Lower lobe of right lung (tissue), 2 donors: ENCODE measurements around the gene NDRG4. TPM values are rescaled to one million over a fixed set of nuclear protein-coding genes. Genes with fewer than 3 reads are reported as not detected.

Experiments
- ATAC-seq, 2 donors: fragments of 200-7000 bp; cut with Tn5 transposase; one replicate each; pipeline ENCODE4 v1.9.1; 2020 to 2022; ENCODE audit warnings: mild to moderate bottlenecking in 2 of 2, moderate library complexity in 2 of 2
- DNase-seq: peaks from one replicate; pipeline ENCODE4 v3.0.0-alpha.2; 2020
- H3K27ac ChIP-seq: fragments of 200-600 bp; one replicate; pipeline ENCODE4 v1.8.0; 2022
- H3K27me3 ChIP-seq: fragments of 200-600 bp; one replicate; pipeline ENCODE4 v1.8.0; 2022; ENCODE audit warnings: low read depth
- H3K36me3 ChIP-seq: fragments of 200-600 bp; one replicate; pipeline ENCODE4 v1.8.0; 2022; ENCODE audit warnings: mild to moderate bottlenecking
- H3K4me1 ChIP-seq: fragments of 200-600 bp; one replicate; pipeline ENCODE4 v1.8.0; 2022
- H3K4me3 ChIP-seq: fragments of 200-600 bp; one replicate; pipeline ENCODE4 v1.8.0; 2022; ENCODE audit warnings: mild to moderate bottlenecking
- H3K9me3 ChIP-seq: fragments of 200-600 bp; one replicate; pipeline ENCODE4 v1.8.0; 2022
- CTCF ChIP-seq: fragments of 200-600 bp; IDR thresholded peaks from one replicate; pipeline ENCODE4 v1.8.0; 2022; ENCODE audit warnings: antibody characterized with exemption, mild to moderate bottlenecking
- intact Hi-C: fragments of 100-400 bp; cut with DNase I; formaldehyde crosslinking; loops from one replicate; pipeline ENCODE4 v1.11.0; 2022
- total RNA-seq: library from RNA; stranded (reverse); fragmentation: NEBNext Ultra II Directional; extraction: Animal tissue kit (Norgen Biotek cat#: 25700); gene quantifications from one replicate; pipeline ENCODE4 v1.2.1, GENCODE V29; 2021
- donor health status: DM: no; HTN: yes; CAD: no; lungs with severe emphysema.

The NDRG4 gene
- total RNA-seq, 1 donor from 2014 or later = 47.9 TPM

- peaks cover 100% of the 10 kb centered on the region for H3K36me3 ChIP-seq
- no peak for TF ChIP-seq CTCF
- ATAC-seq = no peak
- H3K4me3 ChIP-seq = no peak overlapping the region
- H3K4me1 ChIP-seq = no peaks in the 10 kb centered on the region
- no peak for DNase-seq
- no peaks in the 10 kb centered on the region for H3K27me3 ChIP-seq
- H3K9me3 ChIP-seq = no peaks in the 10 kb centered on the region
- no peak overlapping the region for H3K27ac ChIP-seq
- intact Hi-C loops = no loop called here
Observed at GRCh38 chr16:58533751-58534470, 34.0 kb downstream of the NDRG4 start.

DNA sequence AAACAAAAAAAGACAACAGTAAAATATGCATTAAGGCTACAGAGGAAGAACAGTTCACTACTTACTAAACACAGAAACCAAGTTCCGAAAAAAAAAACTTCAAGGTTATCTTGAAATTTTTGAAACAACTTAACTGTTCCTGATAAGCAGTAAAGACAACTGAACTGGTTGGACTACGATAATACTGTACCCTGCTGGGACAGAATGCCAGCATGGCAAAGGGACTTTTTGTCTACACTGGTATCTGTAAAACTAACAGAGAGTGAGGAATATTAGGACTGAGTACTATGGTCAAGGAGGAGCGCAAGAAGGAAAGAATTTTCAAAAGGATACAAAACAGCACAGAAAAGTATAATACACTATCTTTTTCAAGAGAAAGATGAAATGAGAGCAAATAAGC, 35.2 kb downstream of the NDRG4 start:
- no peaks in the 10 kb centered on the region for H3K4me1 ChIP-seq
- DNase-seq = no peak
- TF ChIP-seq CTCF = no peak
- H3K27ac ChIP-seq = no peak overlapping the region
- no peaks in the 10 kb centered on the region for H3K27me3 ChIP-seq
- no peaks in the 10 kb centered on the region for H3K9me3 ChIP-seq
- intact Hi-C loops = no loop called here
- no peak overlapping the region for H3K4me3 ChIP-seq
- no peak for ATAC-seq
- H3K36me3 ChIP-seq = peaks cover 100% of the 10 kb centered on the region

DNA sequence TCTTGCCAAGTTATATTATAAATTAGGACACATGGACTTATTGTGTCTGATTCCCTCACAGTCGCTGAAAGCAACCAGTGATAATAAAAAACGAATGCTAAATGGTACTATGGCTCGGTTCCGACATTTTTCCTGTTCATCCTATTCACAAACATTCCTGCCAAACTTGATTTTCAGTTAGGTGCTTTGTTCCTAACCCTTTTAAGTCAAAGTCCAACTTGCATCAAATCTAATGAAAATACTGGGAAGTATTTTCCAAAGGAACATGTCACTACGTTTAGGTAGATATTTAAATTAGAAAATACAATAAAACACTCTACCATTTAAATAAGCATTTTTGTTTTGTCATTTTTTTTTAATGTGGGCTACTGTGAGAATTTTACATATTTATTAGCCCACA, 36.3 kb downstream of the NDRG4 start:
- Histone ChIP-seq H3K27ac (no peak overlapping the region), H3K4me1 (no peaks in the 10 kb centered on the region), H3K4me3 (no peak overlapping the region), H3K27me3 (no peaks in the 10 kb centered on the region), H3K9me3 (no peaks in the 10 kb centered on the region), H3K36me3 (peaks cover 100% of the 10 kb centered on the region)
- intact Hi-C loops = no loop called here
- DNase-seq = no peak
- no peak for ATAC-seq
- no peak for TF ChIP-seq CTCF

DNA sequence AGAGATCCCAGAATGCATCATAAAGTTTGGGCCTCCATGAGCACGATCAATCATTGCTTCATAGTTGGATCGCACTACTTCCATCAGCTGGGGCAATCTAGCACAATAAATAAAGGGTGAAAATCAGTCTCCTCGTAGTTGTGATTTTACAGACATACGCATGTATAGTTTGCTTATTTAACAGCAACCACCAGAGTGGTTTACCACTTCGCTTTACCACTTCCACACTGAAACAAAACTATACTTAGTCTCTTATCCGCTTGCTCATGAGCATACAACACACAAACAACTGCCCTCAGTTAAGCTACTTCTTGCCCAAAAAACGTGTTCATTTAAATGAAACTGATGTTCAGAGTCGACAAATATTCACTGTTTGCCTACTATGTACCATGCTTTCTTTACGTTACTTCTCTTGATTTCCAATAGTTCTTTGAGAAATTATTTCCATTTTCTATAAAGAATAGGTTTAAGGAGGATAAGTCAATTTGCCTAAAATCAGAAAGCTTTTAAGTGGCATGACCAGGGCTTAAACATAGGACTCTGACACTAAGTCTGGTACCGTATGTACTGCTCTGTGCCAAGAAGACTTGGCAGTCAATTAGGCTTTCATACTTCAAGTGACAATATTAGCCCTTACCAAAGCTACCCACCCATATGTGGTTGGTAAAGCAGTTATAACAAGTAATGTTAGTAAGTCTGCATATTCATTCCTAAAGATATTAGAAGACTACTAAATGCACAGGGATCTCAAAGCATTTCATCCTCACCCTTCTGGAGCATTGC, 37.4 kb downstream of the NDRG4 start:
- H3K27ac ChIP-seq = no peak overlapping the region
- ATAC-seq (no peak), DNase-seq (no peak)
- H3K27me3 ChIP-seq = no peaks in the 10 kb centered on the region
- TF ChIP-seq CTCF = no peak
- no peaks in the 10 kb centered on the region for H3K4me1 ChIP-seq
- H3K36me3 ChIP-seq = peaks cover 100% of the 10 kb centered on the region
- intact Hi-C loops = no loop called here
- no peak overlapping the region for H3K4me3 ChIP-seq
- H3K9me3 ChIP-seq = no peaks in the 10 kb centered on the region

DNA sequence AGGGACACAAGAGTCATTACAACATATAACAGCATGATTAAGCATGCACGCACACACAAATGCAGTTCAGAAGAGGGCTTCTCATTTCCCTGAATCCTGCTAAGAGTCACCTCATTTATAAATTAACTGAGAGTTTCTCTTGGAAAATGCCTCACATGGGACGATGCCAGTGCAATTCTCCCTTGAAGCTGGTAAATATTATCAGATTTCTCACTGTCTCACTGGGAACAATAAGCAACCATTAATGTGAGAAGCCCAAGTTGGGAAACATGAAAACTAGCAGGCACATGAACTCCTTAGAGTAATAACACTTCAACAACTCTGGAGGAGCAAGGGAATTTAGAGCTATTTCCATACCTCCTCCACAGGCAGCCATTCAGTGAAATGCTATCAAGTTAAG, 41.8 kb downstream of the NDRG4 start:
- Histone ChIP-seq H3K36me3 (peaks cover 100% of the 10 kb centered on the region), H3K27me3 (no peaks in the 10 kb centered on the region), H3K27ac (no peak overlapping the region), H3K9me3 (no peaks in the 10 kb centered on the region), H3K4me1 (no peaks in the 10 kb centered on the region), H3K4me3 (no peak overlapping the region)
- TF ChIP-seq CTCF = no peak
- ATAC-seq (no peak), DNase-seq (no peak)
- intact Hi-C loops = no loop called here
